GM18909 (cell line): ENCODE data around the gene RPL26.

Experiments
- ATAC-seq: cut with Tn5 transposase; IDR thresholded peaks from one replicate; pipeline ENCODE4 v1.9.1; 2021; ENCODE audit warnings: mild to moderate bottlenecking; ENCODE audit not compliant: unreplicated experiment, poor library complexity

The RPL26 gene

GRCh38 chr17:8383143-8383822 is at the start of gene RPL26:
Gene RPL26 (minus strand): TSS chr17:8383193. CDS start chr17:8382310, 883 bp downstream.
- ATAC-seq, result peak; percentile 86

DNA sequence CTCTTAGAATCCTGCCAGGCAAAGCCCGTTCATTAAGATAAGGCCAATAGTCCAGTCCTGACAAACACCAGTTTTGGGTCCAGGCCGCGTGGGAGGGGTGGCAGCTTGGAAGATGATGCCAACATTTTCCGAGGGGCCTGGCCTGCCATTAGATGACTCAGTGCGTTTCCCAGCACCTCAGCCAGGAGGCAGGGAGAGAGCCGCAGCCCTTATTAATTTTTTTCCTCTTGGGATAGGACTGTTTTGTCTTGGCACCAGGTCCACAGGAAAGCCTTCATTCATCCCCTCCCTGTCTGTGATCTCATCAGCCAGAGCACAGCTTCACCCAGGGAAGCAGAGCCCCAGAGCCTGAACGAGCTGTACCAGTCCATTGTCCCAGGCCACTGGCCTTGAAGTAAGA is 48.0 kb upstream of the RPL26 start:
- no peak for ATAC-seq

GRCh38 chr17:8426802-8427201 is 43.8 kb upstream of the RPL26 start:
- no peak for ATAC-seq

DNA sequence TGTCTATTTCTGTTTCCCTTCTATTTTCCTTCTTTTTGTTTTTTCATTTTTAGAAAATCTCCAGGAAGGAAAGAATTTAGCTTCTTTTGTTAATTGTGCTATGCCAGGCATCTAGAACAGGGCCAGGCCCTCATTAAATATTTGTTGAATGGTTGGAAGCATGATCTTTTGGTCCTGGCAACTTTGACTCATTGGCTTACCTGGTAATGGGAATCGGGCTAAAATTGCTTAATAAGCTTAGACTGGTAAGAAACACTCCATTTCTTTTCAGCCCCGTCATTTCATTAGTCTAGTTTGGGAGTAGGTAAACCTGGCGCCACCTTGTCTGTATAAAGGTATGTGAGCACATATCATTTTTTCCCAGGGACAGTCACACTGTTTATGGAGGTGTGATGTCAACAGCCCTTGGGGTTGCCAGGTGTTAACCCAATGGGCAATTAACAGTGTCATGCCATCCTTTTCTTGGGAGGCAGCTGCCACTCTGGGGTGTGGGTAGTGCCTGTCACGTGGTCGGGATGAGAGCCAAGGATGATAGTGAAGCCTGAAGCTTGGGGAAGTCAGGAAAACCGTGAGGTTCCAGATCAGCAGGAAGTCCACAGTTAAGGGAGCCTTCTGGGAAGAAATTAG is 43.2 kb upstream of the RPL26 start:
- ATAC-seq, result no peak

DNA sequence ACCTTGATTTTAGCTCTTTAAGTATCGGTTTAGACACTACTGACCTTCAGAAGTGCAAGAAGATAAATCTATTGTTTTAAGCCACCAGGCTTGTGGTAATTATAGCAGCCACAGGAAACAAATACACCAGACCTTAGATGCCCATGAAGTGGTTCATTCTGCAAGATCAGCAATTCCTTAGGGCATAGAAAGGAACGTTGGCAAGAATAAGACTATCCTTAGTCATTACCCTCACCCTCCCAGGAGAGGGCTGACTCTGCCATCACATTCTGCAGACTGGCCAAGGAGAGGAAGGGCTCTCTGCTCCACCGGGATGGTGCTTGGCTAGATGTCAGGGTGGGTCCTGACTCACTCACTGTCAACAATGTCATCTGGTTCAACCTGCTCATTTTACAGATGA is 38.6 kb upstream of the RPL26 start:
- no peak for ATAC-seq

DNA sequence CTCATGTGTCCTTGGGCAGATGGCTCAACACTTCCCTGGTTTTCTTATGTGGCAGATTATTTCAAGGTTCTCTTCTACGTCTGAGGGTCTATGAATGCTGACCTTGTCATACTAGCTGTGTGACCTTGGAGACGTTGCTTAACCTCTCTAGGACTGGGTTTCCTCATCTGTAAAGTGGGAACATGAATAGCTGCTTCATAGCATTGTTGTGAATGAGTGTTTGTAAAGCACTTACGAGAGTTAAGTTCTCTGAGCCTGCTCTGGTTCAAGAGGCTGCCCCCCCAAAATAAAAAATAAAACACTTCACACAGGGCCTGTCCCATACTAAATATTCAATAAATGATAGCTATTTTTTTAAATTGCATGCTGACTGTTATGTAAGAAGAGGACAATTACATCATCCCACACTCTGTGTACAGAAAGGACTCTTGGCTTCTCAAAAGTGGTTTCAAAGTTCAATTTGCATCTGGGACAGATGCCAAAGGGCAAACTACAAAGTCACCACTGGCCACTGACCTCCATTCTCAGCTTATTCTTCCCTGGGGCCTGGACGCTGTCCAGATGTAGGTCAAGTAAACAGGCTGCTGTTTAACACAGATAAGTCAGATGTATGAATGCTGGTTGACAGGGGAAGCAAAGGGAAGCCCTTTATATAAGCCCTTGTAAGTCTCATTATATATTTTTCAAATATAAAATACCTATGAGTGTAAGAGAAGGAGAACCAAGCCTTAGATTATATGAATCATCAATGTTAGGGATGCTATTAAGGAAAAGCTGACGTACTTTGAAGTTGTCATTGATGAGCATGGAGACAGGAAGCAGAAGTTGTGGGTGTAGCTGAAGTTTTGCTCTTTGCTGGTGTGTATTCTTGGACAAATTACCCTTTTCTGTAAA is 37.3 kb upstream of the RPL26 start:
- ATAC-seq, result no peak

DNA sequence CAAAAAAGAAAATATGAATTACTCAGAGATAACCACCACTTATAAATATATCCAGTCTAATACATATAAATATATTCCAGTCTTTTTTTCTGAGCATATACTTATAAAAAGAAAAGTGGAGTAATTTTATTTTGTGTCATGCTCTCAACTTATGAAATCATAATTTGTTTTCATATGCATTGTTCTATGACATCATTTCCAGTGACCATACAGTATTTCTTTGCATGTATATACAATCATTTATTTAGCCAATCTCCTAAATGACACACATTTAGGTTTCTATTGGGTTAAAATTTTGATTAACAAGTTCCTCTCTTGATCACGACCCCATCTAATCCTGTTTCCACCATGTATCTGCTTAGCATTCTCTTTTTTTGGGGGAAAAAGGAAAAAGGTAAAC is 36.3 kb upstream of the RPL26 start:
- ATAC-seq, result no peak

- no peak for ATAC-seq
Observed at GRCh38 chr17:8418471-8418870, 35.5 kb upstream of the RPL26 start.

GRCh38 chr17:8417806-8418205 is 34.8 kb upstream of the RPL26 start:
- ATAC-seq, result no peak

DNA sequence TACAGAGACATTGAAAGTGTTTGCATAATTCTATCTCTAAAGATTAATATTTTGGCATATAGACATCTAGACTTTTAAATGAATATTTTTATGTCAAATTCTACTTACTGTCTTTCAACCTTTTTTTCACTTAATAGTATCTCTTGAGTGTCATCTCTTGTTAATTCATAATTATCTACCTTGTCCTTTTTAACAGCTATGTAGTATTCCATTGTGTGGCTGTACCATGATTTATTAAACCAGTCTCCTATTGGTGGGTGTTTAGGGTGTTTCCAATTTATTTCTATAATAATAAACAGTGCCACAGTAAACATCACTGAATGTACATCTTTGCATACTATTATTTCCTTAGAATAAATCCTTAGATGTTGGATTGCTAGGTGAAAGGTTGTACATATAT is 30.9 kb upstream of the RPL26 start:
- no peak for ATAC-seq

- ATAC-seq, result no peak
Observed at GRCh38 chr17:8413328-8413727, 30.3 kb upstream of the RPL26 start.

- ATAC-seq, result no peak
Observed at GRCh38 chr17:8412089-8412488, 29.1 kb upstream of the RPL26 start.

GRCh38 chr17:8410883-8411238 is 27.9 kb upstream of the RPL26 start:
- ATAC-seq, result no peak

- ATAC-seq, result no peak
Observed at GRCh38 chr17:8409966-8410882, 27.2 kb upstream of the RPL26 start.

- no peak for ATAC-seq
Observed at GRCh38 chr17:8408371-8408770, 25.4 kb upstream of the RPL26 start.

GRCh38 chr17:8406174-8406573 is 23.2 kb upstream of the RPL26 start:
- ATAC-seq, result no peak

- ATAC-seq, result no peak
Observed at GRCh38 chr17:8405499-8406016, 22.6 kb upstream of the RPL26 start.

DNA sequence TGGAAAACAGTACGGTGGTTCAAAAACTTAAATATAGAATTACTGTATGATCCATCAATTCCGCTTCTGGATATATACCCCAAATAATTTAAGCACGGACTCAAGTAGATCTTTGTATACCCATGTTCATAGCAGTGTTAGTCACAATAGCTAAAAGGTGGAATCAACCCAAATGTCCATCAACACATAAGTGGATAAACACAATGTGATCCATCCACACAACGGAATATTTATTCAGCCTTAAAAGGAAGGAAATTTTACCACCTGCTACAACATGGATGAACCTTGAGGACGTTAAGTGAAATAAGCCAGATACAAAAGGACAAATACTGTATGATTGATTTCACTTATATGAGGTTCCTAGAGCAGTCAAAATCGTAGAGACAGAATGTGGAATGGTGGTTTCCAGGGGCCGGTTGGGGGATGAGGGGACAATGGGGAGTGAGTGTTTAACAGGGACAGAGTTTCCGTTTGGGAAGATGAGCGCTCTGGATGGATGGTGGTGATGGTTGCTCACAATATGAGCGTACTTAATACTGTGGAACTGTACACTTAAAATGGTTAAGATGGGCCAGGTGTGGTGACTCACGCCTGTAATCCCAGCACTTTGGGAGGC is 20.0 kb upstream of the RPL26 start:
- no peak for ATAC-seq

GRCh38 chr17:8401107-8401506 is 18.1 kb upstream of the RPL26 start:
- no peak for ATAC-seq

DNA sequence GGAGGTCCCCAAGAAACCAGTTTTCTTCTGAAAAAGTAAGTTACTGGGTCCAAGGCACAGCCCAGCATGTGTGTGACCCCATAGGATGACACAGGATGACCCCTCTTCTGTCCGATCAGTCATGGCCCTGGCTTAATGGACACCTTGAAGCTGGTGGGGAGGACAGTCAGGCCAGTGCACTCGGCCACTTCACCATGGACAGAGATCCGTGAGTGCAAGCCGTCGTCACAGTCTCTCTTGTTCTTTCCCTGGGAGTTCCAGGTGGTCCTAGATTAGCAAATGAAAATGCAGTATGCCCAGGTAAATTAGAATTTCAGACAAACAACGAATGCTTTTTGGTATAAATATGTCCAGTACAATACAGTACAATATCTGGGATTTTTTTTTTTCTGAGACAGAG is 16.0 kb upstream of the RPL26 start:
- ATAC-seq, result no peak
